DND-41 (cell line): ENCODE data around the gene LHX2.

Experiments
- EZH2 ChIP-seq: IDR thresholded peaks from 3 replicates; pipeline ENCODE4 v1.6.1; 2012; ENCODE audit warnings: borderline replicate concordance, low read depth, mild to moderate bottlenecking, moderate library complexity, low read length, inconsistent platforms; ENCODE audit not compliant: severe bottlenecking
- TF ChIP-seq, protein P1 (sequence below): IDR thresholded peaks from 2 replicates; pipeline ENCODE4 v1.5.1; 2012; ENCODE audit warnings: borderline replicate concordance, low read length, moderate library complexity, mild to moderate bottlenecking; ENCODE audit not compliant: poor library complexity, severe bottlenecking; ENCODE audit errors: extremely low read depth

DNA sequence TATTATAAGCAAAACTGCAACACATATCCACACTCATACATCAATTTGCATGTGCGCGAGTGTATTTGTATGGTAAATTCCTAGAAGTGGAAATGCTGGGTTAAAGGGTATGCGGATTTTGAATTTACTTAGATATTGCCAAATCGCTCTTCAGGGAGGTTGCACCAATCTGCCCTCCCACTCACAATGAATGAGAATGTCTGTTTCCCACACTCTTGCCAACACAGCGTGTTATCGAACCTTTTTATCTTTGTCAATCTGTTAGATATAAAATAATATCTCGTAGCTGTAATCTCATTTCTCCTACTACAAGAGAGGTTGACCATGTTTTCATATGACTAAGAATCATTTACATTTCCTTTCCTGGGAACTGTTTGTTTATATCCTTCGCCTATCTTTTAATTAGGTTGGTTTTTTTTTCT lies 35.7 kb downstream of the LHX2 start:
- TF ChIP-seq, protein P1, sequence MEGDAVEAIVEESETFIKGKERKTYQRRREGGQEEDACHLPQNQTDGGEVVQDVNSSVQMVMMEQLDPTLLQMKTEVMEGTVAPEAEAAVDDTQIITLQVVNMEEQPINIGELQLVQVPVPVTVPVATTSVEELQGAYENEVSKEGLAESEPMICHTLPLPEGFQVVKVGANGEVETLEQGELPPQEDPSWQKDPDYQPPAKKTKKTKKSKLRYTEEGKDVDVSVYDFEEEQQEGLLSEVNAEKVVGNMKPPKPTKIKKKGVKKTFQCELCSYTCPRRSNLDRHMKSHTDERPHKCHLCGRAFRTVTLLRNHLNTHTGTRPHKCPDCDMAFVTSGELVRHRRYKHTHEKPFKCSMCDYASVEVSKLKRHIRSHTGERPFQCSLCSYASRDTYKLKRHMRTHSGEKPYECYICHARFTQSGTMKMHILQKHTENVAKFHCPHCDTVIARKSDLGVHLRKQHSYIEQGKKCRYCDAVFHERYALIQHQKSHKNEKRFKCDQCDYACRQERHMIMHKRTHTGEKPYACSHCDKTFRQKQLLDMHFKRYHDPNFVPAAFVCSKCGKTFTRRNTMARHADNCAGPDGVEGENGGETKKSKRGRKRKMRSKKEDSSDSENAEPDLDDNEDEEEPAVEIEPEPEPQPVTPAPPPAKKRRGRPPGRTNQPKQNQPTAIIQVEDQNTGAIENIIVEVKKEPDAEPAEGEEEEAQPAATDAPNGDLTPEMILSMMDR: no peak
- no peak for TF ChIP-seq EZH2
